Measurements from ENCODE around the gene E2F4. TPM values are rescaled to one million over a fixed set of nuclear protein-coding genes. Genes with fewer than 3 reads are reported as not detected.

E2F4 gene
- total and polyA plus RNA-seq, 2 of the 13 experiments (the other 11 are each of a cell fraction or from before 2014, with no cell fraction given) = 84.8 to 91.2 TPM

DNA sequence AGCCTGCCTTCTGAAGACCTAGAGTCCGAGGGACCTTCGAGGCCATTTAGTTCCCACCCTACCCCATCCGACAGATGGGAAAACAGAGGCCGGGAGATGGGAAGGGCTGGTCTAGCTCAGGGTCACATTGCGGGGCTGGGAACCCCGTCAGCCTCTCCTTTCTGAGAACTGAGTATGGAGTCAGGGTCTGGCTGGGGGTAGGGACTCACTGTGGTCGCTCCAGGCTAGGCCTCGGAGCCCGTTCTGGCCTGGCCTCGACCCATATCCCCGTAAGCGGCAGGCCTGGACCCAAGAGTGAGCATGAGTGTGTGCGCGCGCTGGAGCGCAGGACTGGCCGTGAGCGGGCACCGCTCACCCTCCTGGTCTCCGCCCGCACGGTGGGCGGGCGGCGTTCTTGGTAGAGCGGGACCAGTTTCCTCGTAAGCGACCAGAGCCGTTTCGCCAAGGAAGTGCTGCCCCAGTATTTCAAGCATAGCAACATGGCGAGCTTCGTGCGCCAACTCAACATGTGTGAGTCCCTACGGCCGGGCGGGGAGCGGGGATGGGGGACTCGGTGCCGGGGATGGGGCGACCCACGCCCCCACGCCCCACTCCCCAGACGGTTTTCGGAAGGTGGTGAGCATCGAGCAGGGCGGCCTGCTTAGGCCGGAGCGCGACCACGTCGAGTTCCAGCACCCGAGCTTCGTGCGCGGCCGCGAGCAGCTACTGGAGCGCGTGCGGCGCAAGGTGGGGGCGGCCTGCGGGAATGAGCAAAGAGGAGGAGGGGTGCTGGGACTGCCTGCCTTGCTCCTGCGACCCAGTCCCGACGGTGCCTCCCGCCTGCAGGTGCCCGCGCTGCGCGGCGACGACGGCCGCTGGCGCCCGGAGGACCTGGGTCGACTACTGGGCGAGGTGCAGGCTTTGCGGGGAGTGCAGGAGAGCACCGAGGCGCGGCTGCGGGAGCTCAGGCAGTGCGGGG is 26.6 kb upstream of the E2F4 start (continued):
- TF ChIP-seq, protein P1, sequence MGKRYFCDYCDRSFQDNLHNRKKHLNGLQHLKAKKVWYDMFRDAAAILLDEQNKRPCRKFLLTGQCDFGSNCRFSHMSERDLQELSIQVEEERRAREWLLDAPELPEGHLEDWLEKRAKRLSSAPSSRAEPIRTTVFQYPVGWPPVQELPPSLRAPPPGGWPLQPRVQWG (CRISPR knock-in tag; IDR thresholded peaks at IDR 0.05; ENCODE audit: borderline replicate concordance, low read depth) = no peak
- no peak for TF ChIP-seq ZNF44 (CRISPR knock-in tag; IDR thresholded peaks at IDR 0.05)
- no peak; the same call in 1 of the 2 replicates for TF ChIP-seq ZNF33B (CRISPR knock-in tag; IDR thresholded peaks at IDR 0.05)
- TF ChIP-seq ONECUT2 (CRISPR knock-in tag; IDR thresholded peaks at IDR 0.05) = no peak
- TF ChIP-seq, protein P2, sequence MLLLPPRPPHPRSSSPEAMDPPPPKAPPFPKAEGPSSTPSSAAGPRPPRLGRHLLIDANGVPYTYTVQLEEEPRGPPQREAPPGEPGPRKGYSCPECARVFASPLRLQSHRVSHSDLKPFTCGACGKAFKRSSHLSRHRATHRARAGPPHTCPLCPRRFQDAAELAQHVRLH (CRISPR knock-in tag; IDR thresholded peaks at IDR 0.05; ENCODE audit: borderline replicate concordance, low read depth) = no peak
- TF ChIP-seq GATAD2A (CRISPR knock-in tag; IDR thresholded peaks at IDR 0.05) = no peak
- no peak for TF ChIP-seq ZNF20 (CRISPR knock-in tag; IDR thresholded peaks at IDR 0.05)
- TF ChIP-seq, protein P3, sequence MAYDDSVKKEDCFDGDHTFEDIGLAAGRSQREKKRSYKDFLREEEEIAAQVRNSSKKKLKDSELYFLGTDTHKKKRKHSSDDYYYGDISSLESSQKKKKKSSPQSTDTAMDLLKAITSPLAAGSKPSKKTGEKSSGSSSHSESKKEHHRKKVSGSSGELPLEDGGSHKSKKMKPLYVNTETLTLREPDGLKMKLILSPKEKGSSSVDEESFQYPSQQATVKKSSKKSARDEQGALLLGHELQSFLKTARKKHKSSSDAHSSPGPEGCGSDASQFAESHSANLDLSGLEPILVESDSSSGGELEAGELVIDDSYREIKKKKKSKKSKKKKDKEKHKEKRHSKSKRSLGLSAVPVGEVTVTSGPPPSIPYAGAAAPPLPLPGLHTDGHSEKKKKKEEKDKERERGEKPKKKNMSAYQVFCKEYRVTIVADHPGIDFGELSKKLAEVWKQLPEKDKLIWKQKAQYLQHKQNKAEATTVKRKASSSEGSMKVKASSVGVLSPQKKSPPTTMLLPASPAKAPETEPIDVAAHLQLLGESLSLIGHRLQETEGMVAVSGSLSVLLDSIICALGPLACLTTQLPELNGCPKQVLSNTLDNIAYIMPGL (CRISPR knock-in tag; IDR thresholded peaks at IDR 0.05; ENCODE audit: borderline replicate concordance in 1 of 2, low read depth in 1 of 2) = no peak
- no peak for TF ChIP-seq ZNF224 (CRISPR knock-in tag; IDR thresholded peaks at IDR 0.05)
- TF ChIP-seq, protein P4, sequence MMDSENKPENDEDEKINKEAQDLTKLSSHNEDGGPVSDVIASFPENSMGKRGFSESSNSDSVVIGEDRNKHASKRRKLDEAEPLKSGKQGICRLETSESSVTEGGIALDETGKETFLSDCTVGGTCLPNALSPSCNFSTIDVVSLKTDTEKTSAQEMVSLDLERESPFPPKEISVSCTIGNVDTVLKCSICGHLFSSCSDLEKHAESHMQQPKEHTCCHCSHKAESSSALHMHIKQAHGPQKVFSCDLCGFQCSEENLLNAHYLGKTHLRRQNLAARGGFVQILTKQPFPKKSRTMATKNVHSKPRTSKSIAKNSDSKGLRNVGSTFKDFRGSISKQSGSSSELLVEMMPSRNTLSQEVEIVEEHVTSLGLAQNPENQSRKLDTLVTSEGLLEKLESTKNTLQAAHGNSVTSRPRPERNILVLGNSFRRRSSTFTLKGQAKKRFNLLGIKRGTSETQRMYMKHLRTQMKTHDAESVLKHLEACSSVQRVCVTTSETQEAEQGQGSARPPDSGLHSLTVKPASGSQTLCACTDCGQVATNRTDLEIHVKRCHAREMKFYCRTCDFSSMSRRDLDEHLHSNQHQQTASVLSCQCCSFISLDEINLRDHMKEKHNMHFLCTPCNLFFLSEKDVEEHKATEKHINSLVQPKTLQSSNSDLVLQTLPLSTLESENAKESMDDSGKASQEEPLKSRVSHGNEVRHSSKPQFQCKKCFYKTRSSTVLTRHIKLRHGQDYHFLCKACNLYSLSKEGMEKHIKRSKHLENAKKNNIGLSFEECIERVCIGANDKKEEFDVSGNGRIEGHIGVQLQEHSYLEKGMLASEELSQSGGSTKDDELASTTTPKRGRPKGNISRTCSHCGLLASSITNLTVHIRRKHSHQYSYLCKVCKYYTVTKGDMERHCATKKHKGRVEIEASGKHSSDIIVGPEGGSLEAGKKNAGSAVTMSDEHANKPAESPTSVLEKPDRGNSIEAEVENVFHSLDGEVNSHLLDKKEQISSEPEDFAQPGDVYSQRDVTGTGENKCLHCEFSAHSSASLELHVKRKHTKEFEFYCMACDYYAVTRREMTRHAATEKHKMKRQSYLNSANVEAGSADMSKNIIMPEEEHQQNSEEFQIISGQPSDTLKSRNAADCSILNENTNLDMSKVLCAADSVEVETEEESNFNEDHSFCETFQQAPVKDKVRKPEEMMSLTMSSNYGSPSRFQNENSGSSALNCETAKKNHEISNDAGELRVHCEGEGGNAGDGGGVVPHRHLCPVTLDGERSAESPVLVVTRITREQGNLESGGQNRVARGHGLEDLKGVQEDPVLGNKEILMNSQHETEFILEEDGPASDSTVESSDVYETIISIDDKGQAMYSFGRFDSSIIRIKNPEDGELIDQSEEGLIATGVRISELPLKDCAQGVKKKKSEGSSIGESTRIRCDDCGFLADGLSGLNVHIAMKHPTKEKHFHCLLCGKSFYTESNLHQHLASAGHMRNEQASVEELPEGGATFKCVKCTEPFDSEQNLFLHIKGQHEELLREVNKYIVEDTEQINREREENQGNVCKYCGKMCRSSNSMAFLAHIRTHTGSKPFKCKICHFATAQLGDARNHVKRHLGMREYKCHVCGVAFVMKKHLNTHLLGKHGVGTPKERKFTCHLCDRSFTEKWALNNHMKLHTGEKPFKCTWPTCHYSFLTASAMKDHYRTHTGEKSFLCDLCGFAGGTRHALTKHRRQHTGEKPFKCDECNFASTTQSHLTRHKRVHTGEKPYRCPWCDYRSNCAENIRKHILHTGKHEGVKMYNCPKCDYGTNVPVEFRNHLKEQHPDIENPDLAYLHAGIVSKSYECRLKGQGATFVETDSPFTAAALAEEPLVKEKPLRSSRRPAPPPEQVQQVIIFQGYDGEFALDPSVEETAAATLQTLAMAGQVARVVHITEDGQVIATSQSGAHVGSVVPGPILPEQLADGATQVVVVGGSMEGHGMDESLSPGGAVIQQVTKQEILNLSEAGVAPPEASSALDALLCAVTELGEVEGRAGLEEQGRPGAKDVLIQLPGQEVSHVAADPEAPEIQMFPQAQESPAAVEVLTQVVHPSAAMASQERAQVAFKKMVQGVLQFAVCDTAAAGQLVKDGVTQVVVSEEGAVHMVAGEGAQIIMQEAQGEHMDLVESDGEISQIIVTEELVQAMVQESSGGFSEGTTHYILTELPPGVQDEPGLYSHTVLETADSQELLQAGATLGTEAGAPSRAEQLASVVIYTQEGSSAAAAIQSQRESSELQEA (CRISPR knock-in tag; IDR thresholded peaks at IDR 0.05; ENCODE audit: not compliant biosample characterization) = no peak
- TF ChIP-seq DPF2 (CRISPR knock-in tag; IDR thresholded peaks at IDR 0.05; ENCODE audit: borderline replicate concordance, low read depth) = no peak
- TF ChIP-seq TCF7 (IDR thresholded peaks at IDR 0.05; ENCODE audit: low read depth) = no peak
- TF ChIP-seq AHR (CRISPR knock-in tag; IDR thresholded peaks at IDR 0.05) = no peak
- TF ChIP-seq, protein P5, sequence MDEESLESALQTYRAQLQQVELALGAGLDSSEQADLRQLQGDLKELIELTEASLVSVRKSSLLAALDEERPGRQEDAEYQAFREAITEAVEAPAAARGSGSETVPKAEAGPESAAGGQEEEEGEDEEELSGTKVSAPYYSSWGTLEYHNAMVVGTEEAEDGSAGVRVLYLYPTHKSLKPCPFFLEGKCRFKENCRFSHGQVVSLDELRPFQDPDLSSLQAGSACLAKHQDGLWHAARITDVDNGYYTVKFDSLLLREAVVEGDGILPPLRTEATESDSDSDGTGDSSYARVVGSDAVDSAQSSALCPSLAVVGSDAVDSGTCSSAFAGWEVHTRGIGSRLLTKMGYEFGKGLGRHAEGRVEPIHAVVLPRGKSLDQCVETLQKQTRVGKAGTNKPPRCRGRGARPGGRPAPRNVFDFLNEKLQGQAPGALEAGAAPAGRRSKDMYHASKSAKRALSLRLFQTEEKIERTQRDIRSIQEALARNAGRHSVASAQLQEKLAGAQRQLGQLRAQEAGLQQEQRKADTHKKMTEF (CRISPR knock-in tag; IDR thresholded peaks at IDR 0.05) = no peak
- no peak for TF ChIP-seq ATF7 (IDR thresholded peaks at IDR 0.05)
- no peak for TF ChIP-seq ATF7 (CRISPR knock-in tag; IDR thresholded peaks at IDR 0.05)
